Measurements from ENCODE around the gene CALD1.

GRCh38 chr7:134832367-134832766, 52.9 kb downstream of the CALD1 start:
- TF ChIP-seq CTCF (IDR thresholded peaks at IDR 0.05) (no peak), POLR2A (IDR thresholded peaks at IDR 0.05) (no peak), POLR2AphosphoS5 (IDR thresholded peaks at IDR 0.05) (no peak), EP300 (IDR thresholded peaks at IDR 0.05) (no peak)

All from stomach (tissue), 4 donors.